Right lobe of liver (tissue), 6 donors: Measurements from ENCODE around the gene PCDHA1. TPM values are rescaled to one million over a fixed set of nuclear protein-coding genes. Genes with fewer than 3 reads are reported as not detected.

ENCODE experiments used
- ATAC-seq, 4 donors: fragments of 200-7000 bp; cut with Tn5 transposase; one replicate each; pipeline ENCODE4 v1.9.1; 2020; ENCODE audit warnings: mild to moderate bottlenecking in 4 of 4, moderate library complexity in 4 of 4
- DNase-seq, 3 donors: peaks; one replicate each; pipeline ENCODE4 v3.0.0-alpha.2; 2020
- H3K27ac ChIP-seq, 3 donors: fragments of 200-600 bp; one replicate each; pipeline ENCODE4 v1.8.0; 2022
- H3K27me3 ChIP-seq, 2 donors: fragments of 200-600 bp; one replicate each; pipeline ENCODE4 v1.8.0; 2022
- H3K36me3 ChIP-seq, 4 donors: fragments of 200-600 bp; sonication (generic) in 1 of 4; one replicate each; pipeline versions ENCODE4 v1.5.1 to v1.8.0; 2017 to 2022; ENCODE audit warnings: control low read depth in 1 of 4
- H3K4me1 ChIP-seq, 4 donors: fragments of 200-600 bp; sonication (generic) in 1 of 4; one replicate each; pipeline versions ENCODE4 v1.5.1 to v1.8.0; 2017 to 2022; ENCODE audit warnings: control low read depth in 1 of 4
- H3K4me3 ChIP-seq, 3 donors: fragments of 200-600 bp; one replicate each; pipeline ENCODE4 v1.8.0; 2022
- H3K9me3 ChIP-seq, 4 donors: fragments of 200-600 bp; sonication (generic) in 1 of 4; one replicate each; pipeline versions ENCODE4 v1.5.1 to v1.8.0; 2017 to 2022; ENCODE audit warnings: control low read depth in 1 of 4
- CTCF ChIP-seq, 4 donors: fragments of 200-600 bp in 3 of 4; fragments of 450-650 bp in 1 of 4; IDR thresholded peaks; one replicate each; pipeline versions ENCODE4 v1.5.1 to v1.8.0; 2016 to 2022; ENCODE audit warnings: antibody characterized with exemption in 4 of 4, mild to moderate bottlenecking in 2 of 4
- POLR2A ChIP-seq: fragments of 450-650 bp; IDR thresholded peaks from one replicate; pipeline ENCODE4 v1.6.1; 2017; ENCODE audit warnings: antibody characterized with exemption, mild to moderate bottlenecking
- WGBS: methylation state at CpG from one replicate; pipeline ENCODE4 v1.1.6; 2018; ENCODE audit warnings: low coverage, low lambda C conversion rate; ENCODE audit not compliant: insufficient coverage; ENCODE audit errors: missing lambda C conversion rate; 5-methylcytosine and 5-hydroxymethylcytosine counted together
- intact Hi-C, 2 donors: fragments of 100-400 bp; cut with DNase I; formaldehyde crosslinking; loops; one replicate each; pipeline versions ENCODE4 v1.11.2 to v1.14.1; 2022
- total RNA-seq, 6 experiments: library from RNA; depleted of rRNA in 2 of 6; stranded (reverse); fragments of >200 nt in 2 of 6; fragmentation: NEBNext Ultra II Directional in 3 of 6; extraction: Animal tissue kit (Norgen Biotek cat#: 25700) in 3 of 6; gene quantifications; one replicate each; pipeline versions ENCODE4 v1.1.0 to v1.2.4, GENCODE V29; 2016 to 2023
- donor health status: DM: no; HTN: yes; CAD: no.
- donor health status: DM: no; HTN: no; CAD: no.
- donor health status: DM: no; HTN: no; CAD: no.
- donor health status: DM: no; HTN: yes; CAD: no.
- donor health status: DM: no; HTN: yes; CAD: no.

The PCDHA1 gene
- total RNA-seq, 6 experiments from 2014 or later, result not detected

GRCh38 chr5:140868721-140869554 is 83.0 kb downstream of the PCDHA1 start, which contains the start of gene PCDHA11:
Gene PCDHA11, plus strand, starts transcription at chr5:140868957. Its CDS starts 147 bp downstream, at chr5:140869104.
- Histone ChIP-seq H3K36me3 (no peaks in the 10 kb centered on the region), H3K4me3 (peak within 1 kb of the TSS in 1 of 3 donors; percentile 11), H3K4me1 (no peaks in the 10 kb centered on the region), H3K27ac (no peak within 1 kb of the TSS), H3K27me3 (no peaks in the 10 kb centered on the region), H3K9me3 (no peaks in the 10 kb centered on the region)
- DNase-seq (no peak), ATAC-seq (peak; percentile 36 to 77 (median 65))
- no peak for TF ChIP-seq POLR2A
- TF ChIP-seq CTCF (IDR thresholded peaks at IDR 0.05), result peak in 3 of 4 donors; percentile 15 to 39 (median 21)
- 11% methylated on average over 32 of the region's 41 CpGs for WGBS
- intact Hi-C loops, result no loop called here

DNA sequence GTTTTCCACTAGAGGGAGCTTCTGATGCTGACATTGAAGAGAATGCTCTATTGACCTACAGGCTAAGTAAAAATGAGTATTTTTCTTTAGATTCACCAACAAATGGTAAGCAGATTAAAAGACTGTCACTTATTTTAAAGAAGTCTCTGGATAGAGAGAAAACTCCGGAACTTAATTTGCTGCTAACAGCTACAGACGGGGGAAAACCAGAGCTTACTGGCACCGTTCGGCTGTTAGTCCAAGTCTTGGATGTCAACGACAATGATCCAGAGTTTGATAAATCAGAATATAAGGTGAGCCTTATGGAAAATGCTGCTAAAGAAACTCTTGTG is 83.6 kb downstream of the PCDHA1 start:
- peaks cover 0 to 4% of the 10 kb centered on the region in 2 donors for H3K27me3 ChIP-seq
- WGBS, result 47% methylated on average over 5 of the region's 5 CpGs
- no peaks in the 10 kb centered on the region for H3K36me3 ChIP-seq
- no peaks in the 10 kb centered on the region for H3K9me3 ChIP-seq
- intact Hi-C loops, result no loop called here
- peak overlapping the region in 1 of 3 donors; percentile 11 for H3K4me3 ChIP-seq
- TF ChIP-seq CTCF (IDR thresholded peaks at IDR 0.05), result no peak
- no peak for TF ChIP-seq POLR2A
- ATAC-seq (no peak), DNase-seq (no peak)
- no peaks in the 10 kb centered on the region for H3K4me1 ChIP-seq
- no peak overlapping the region for H3K27ac ChIP-seq

- intact Hi-C loops, result no loop called here
- TF ChIP-seq POLR2A (no peak), CTCF (IDR thresholded peaks at IDR 0.05) (no peak)
- DNase-seq, result peak in 1 of 3 donors; percentile 50
Measured at GRCh38 chr5:140870221-140871201, 84.6 kb downstream of the PCDHA1 start.

GRCh38 chr5:140875085-140876065 is 89.4 kb downstream of the PCDHA1 start, which contains the start of gene PCDHA12:
Gene PCDHA12, plus strand, starts transcription at chr5:140875308. Its CDS starts 165 bp downstream, at chr5:140875473.
- no peak within 1 kb of the TSS for H3K27ac ChIP-seq
- 26% methylated on average over 35 of the region's 47 CpGs for WGBS

More at GRCh38 chr5:140870221-140871201, 84.6 kb downstream of the PCDHA1 start:
- no peaks in the 10 kb centered on the region for H3K4me1 ChIP-seq
- no peak overlapping the region for H3K27ac ChIP-seq
- 70% methylated on average over 23 of the region's 114 CpGs for WGBS
- no peaks in the 10 kb centered on the region for H3K9me3 ChIP-seq
- peaks cover 0 to 6% of the 10 kb centered on the region in 2 donors for H3K27me3 ChIP-seq
- no peak for ATAC-seq
- no peak overlapping the region for H3K4me3 ChIP-seq
- no peaks in the 10 kb centered on the region for H3K36me3 ChIP-seq

More at GRCh38 chr5:140875085-140876065, 89.4 kb downstream of the PCDHA1 start, which contains the start of gene PCDHA12:
- TF ChIP-seq POLR2A, result no peak
- TF ChIP-seq CTCF (IDR thresholded peaks at IDR 0.05), result peak in 1 of 4 donors; percentile 7
- Histone ChIP-seq H3K9me3 (peaks cover 0 to 6% (median 0%) of the 10 kb centered on the region in 4 donors), H3K27me3 (peaks cover 0 to 10% of the 10 kb centered on the region in 2 donors), H3K36me3 (no peaks in the 10 kb centered on the region), H3K4me3 (no peak within 1 kb of the TSS), H3K4me1 (no peaks in the 10 kb centered on the region)
- DNase-seq, result no peak
- peak in 1 of 4 donors; percentile 19 for ATAC-seq
- intact Hi-C loops, result no loop called here
